GM12878 (cell line): ENCODE results near the gene IRX6. TPM values are rescaled to one million over a fixed set of nuclear protein-coding genes. Genes with fewer than 3 reads are reported as not detected.

ENCODE experiments used
- ATAC-seq: fragments of 200-7000 bp; cut with Tn5 transposase; 3 replicates; pipeline ENCODE4 v1.9.1; 2020; ENCODE audit warnings: mild to moderate bottlenecking, moderate library complexity
- BruUV-seq: library from RNA; stranded (reverse); fragments of 400-500 nt; replicated peaks from 2 replicates; lab custom pipeline; 2021; lab: Mats Ljungman, UMichigan
- CTCF ChIA-PET: fragments of 300-600 bp; sonication (Branson Sonifier 250); formaldehyde crosslinking; extraction: SDS; loops from one replicate; lab custom pipeline; 2021; ENCODE audit warnings: inconsistent platforms; lab: Yijun Ruan, JAX
- POLR2A ChIA-PET: fragments of 350-600 bp; formaldehyde crosslinking; extraction: SDS; loops from one replicate; lab custom pipeline; 2021; ENCODE audit warnings: inconsistent platforms; lab: Charles Lee
- RAD21 ChIA-PET: fragments of 300-600 bp; sonication (Branson Sonifier 250); formaldehyde crosslinking; loops from one replicate; lab custom pipeline; 2023; ENCODE audit warnings: antibody characterized with exemption; ENCODE audit not compliant: unreplicated experiment; lab: Charles Lee
- SMC1A ChIA-PET: fragments of 300-600 bp; sonication (Branson Sonifier 250); formaldehyde crosslinking; loops from one replicate; lab custom pipeline; 2023; ENCODE audit not compliant: unreplicated experiment, uncharacterized antibody; lab: Charles Lee
- DNase-seq: peaks from one replicate; pipeline ENCODE4 v3.0.0-alpha.2; 2011; ENCODE audit warnings: low read depth, low spot score
- FAIRE-seq: peaks from 3 replicates; lab custom pipeline; 2011; peaks lifted over from hg19 to GRCh38; lab: Jason Lieb, UNC
- H2AFZ ChIP-seq: 2 replicates; pipeline ENCODE4 v1.6.0; 2011; ENCODE audit warnings: low read depth, low read length, control low read depth; ENCODE audit not compliant: control insufficient read depth
- H3K27ac ChIP-seq: 2 replicates; pipeline ENCODE4 v1.5.1; 2011; ENCODE audit warnings: control low read depth; ENCODE audit not compliant: control insufficient read depth, insufficient read depth
- H3K27me3 ChIP-seq, 2 experiments: replicated peaks in 1 of 2; 2 replicates each; pipeline versions ENCODE4 v1.6.0 to v1.6.1; 2011; ENCODE audit warnings: low read length in 1 of 2; ENCODE audit not compliant: control insufficient read depth in 2 of 2, insufficient read depth in 2 of 2
- H3K36me3 ChIP-seq, 2 experiments: 2 replicates each; pipeline ENCODE4 v1.5.1; 2011; ENCODE audit warnings: low read length in 1 of 2; ENCODE audit not compliant: control insufficient read depth in 2 of 2, insufficient read depth in 2 of 2
- H3K4me1 ChIP-seq: 2 replicates; pipeline ENCODE4 v1.6.1; 2011; ENCODE audit warnings: mild to moderate bottlenecking, low read length, moderate library complexity, mixed read lengths; ENCODE audit not compliant: control insufficient read depth, insufficient read depth
- H3K4me2 ChIP-seq: 2 replicates; pipeline ENCODE4 v1.6.0; 2011; ENCODE audit warnings: control low read depth; ENCODE audit not compliant: control insufficient read depth, insufficient read depth
- H3K4me3 ChIP-seq: fragments of 200-600 bp; sonication (generic); 2 replicates; pipeline ENCODE4 v1.5.1; 2016
- H3K79me2 ChIP-seq: 2 replicates; pipeline ENCODE4 v1.6.0; 2011; ENCODE audit warnings: low read length; ENCODE audit not compliant: control insufficient read depth, insufficient read depth
- H3K9ac ChIP-seq: 2 replicates; pipeline ENCODE4 v1.8.0; 2011; ENCODE audit warnings: low read length, control low read depth, mixed read lengths; ENCODE audit not compliant: control insufficient read depth, insufficient read depth
- H3K9me3 ChIP-seq: replicated peaks from 3 replicates; pipeline ENCODE4 v1.5.1; 2011; ENCODE audit warnings: mild to moderate bottlenecking, low read length; ENCODE audit not compliant: control insufficient read depth, insufficient read depth
- H4K20me1 ChIP-seq: 2 replicates; pipeline ENCODE4 v1.6.0; 2011; ENCODE audit not compliant: control insufficient read depth, insufficient read depth
- CBFB ChIP-seq: IDR thresholded peaks from 2 replicates; pipeline ENCODE4 v1.6.1; 2016; ENCODE audit warnings: antibody characterized with exemption, low read depth
- CBX5 ChIP-seq: sonication (generic); IDR thresholded peaks from 2 replicates; pipeline ENCODE4 v1.6.1; 2016; ENCODE audit warnings: low read depth, moderate library complexity, mild to moderate bottlenecking, inconsistent platforms
- E2F4 ChIP-seq: IDR thresholded peaks from 2 replicates; pipeline ENCODE4 v1.6.1; 2012; ENCODE audit warnings: low read depth, low read length, improper control_type of control experiment
- EED ChIP-seq: sonication (generic); IDR thresholded peaks from 2 replicates; pipeline ENCODE4 v1.6.1; 2016; ENCODE audit warnings: antibody characterized with exemption, low read depth
- IRF5 ChIP-seq: fragments of 450-650 bp; IDR thresholded peaks from 2 replicates; pipeline ENCODE4 v1.6.1; 2017; ENCODE audit warnings: borderline replicate concordance
- JUNB ChIP-seq: IDR thresholded peaks from 2 replicates; pipeline ENCODE4 v1.6.1; 2016; ENCODE audit warnings: antibody characterized with exemption, mild to moderate bottlenecking
- JUND ChIP-seq: IDR thresholded peaks from 2 replicates; pipeline ENCODE4 v1.6.1; 2012; ENCODE audit warnings: low read depth, mild to moderate bottlenecking, low read length, improper control_type of control experiment, moderate library complexity
- MYC ChIP-seq: IDR thresholded peaks from 2 replicates; pipeline ENCODE4 v1.6.1; 2011; ENCODE audit warnings: mild to moderate bottlenecking, low read length, moderate library complexity, inconsistent platforms; ENCODE audit not compliant: insufficient read depth, insufficient replicate concordance, insufficient read length, severe bottlenecking
- PKNOX1 ChIP-seq: fragments of 450-650 bp; IDR thresholded peaks from 2 replicates; pipeline ENCODE4 v1.6.1; 2016; ENCODE audit warnings: mild to moderate bottlenecking
- SMARCA5 ChIP-seq: fragments of 450-650 bp; IDR thresholded peaks from 2 replicates; pipeline ENCODE4 v1.6.1; 2017; ENCODE audit warnings: mild to moderate bottlenecking
- SMC3 ChIP-seq: IDR thresholded peaks from 2 replicates; pipeline ENCODE4 v1.6.1; 2011; ENCODE audit warnings: low read length, improper control_type of control experiment, borderline replicate concordance
- SREBF2 ChIP-seq: IDR thresholded peaks from 2 replicates; pipeline ENCODE4 v1.6.1; 2012; ENCODE audit warnings: mild to moderate bottlenecking, low read length
- SUPT20H ChIP-seq: IDR thresholded peaks from 2 replicates; pipeline ENCODE4 v1.6.1; 2011; ENCODE audit warnings: low read depth, mild to moderate bottlenecking, low read length, moderate library complexity, borderline replicate concordance; ENCODE audit not compliant: control insufficient read depth
- TBL1XR1 ChIP-seq: IDR thresholded peaks from 2 replicates; pipeline ENCODE4 v1.6.1; 2012; ENCODE audit warnings: low read depth, low read length, improper control_type of control experiment
- ZNF622 ChIP-seq: fragments of 450-650 bp; IDR thresholded peaks from 2 replicates; pipeline ENCODE4 v1.6.1; 2017; ENCODE audit warnings: mild to moderate bottlenecking, inconsistent platforms
- WGBS: methylation state at CpG from one replicate; pipeline ENCODE4 v1.1.6; 2016; ENCODE audit warnings: low lambda C conversion rate; ENCODE audit not compliant: insufficient replicate concordance, insufficient coverage; ENCODE audit errors: missing lambda C conversion rate; 5-methylcytosine and 5-hydroxymethylcytosine counted together
- in situ Hi-C: fragments of 300-500 bp; cut with MboI; formaldehyde crosslinking; loops from 9 replicates; pipeline ENCODE4 v1.14.3; 2018; ENCODE audit warnings: mixed read lengths
- intact Hi-C: fragments of 100-400 bp; cut with micrococcal nuclease; formaldehyde crosslinking; loops from one replicate; pipeline ENCODE4 v1.14.2; 2022; ENCODE audit not compliant: unreplicated experiment
- polyA plus RNA-seq, 11 experiments: library from polyadenylated mRNA; depleted of rRNA in 4 of 11; unstranded in 6 of 11; stranded (reverse) in 5 of 11; fragments of >200 nt; fragmentation: Nextera tagmentation in 4 of 11; fragmentation: Illumina TruSeq in 1 of 11; extraction: Ambion mirVana in 4 of 11; extraction: Trizol in 1 of 11; gene quantifications; 1 replicate in 1 of 11; 2 replicates in 10 of 11; pipeline versions ENCODE4 v1.2.1 to v1.2.3, GENCODE V29; 2011 to 2016; ENCODE audit warnings: inconsistent platforms in 2 of 11, missing spikeins in 2 of 11, low read depth in 1 of 11
- total RNA-seq, 4 experiments: library from RNA; depleted of rRNA in 3 of 4; stranded (reverse); fragments of >200 nt in 3 of 4; fragmentation: Illumina TruSeq in 1 of 4; extraction: Trizol in 1 of 4; gene quantifications; 2 replicates each; pipeline versions ENCODE4 v1.2.1 to v1.2.3, GENCODE V29; 2013 to 2021
- TF ChIP-seq, protein P1 (sequence below): fragments of 450-650 bp; IDR thresholded peaks from 2 replicates; pipeline ENCODE4 v1.6.1; 2017; ENCODE audit warnings: mild to moderate bottlenecking, moderate library complexity
- TF ChIP-seq, protein P2 (sequence below): fragments of 450-650 bp; IDR thresholded peaks from 2 replicates; pipeline ENCODE4 v1.6.1; 2017; ENCODE audit warnings: low read depth, mild to moderate bottlenecking, moderate library complexity

IRX6 gene
- total and polyA plus RNA-seq, 10 of the 15 experiments (the other 5 are each of a cell fraction or from before 2014, with no cell fraction given): not detected

- H3K4me3 ChIP-seq: no peak overlapping the region
- no peaks in the 10 kb centered on the region for H4K20me1 ChIP-seq
- no peak overlapping the region for H3K27ac ChIP-seq
- CTCF ChIA-PET: no interaction called here
- no peaks in the 10 kb centered on the region for H3K79me2 ChIP-seq
- no peaks in the 10 kb centered on the region for H3K27me3 ChIP-seq
- no peak overlapping the region for H3K9ac ChIP-seq
- DNase-seq (no peak), ATAC-seq (no peak), FAIRE-seq (no peak)
- in situ Hi-C loops: no loop called here
- RAD21 ChIA-PET: no interaction called here
- POLR2A ChIA-PET: interaction anchor here (0.5 kb wide), 1 partner anchor 992 kb away, joined by 3 read pairs; no protein-coding TSS in a partner anchor
- 24% methylated on average over 3 of the region's 3 CpGs for WGBS
- H3K9me3 ChIP-seq: no peaks in the 10 kb centered on the region
- SMC1A ChIA-PET: no interaction called here
- H3K36me3 ChIP-seq: no peaks in the 10 kb centered on the region
- intact Hi-C loops: no loop called here
- no TSS peak for BruUV-seq
- H3K4me2 ChIP-seq: no peak overlapping the region
- H3K4me1 ChIP-seq: no peaks in the 10 kb centered on the region
- H2AFZ ChIP-seq: no peak overlapping the region
- no peak for TF ChIP-seq ZNF622
- TF ChIP-seq PKNOX1: no peak
- TF ChIP-seq JUND: no peak
- TF ChIP-seq, protein P1, sequence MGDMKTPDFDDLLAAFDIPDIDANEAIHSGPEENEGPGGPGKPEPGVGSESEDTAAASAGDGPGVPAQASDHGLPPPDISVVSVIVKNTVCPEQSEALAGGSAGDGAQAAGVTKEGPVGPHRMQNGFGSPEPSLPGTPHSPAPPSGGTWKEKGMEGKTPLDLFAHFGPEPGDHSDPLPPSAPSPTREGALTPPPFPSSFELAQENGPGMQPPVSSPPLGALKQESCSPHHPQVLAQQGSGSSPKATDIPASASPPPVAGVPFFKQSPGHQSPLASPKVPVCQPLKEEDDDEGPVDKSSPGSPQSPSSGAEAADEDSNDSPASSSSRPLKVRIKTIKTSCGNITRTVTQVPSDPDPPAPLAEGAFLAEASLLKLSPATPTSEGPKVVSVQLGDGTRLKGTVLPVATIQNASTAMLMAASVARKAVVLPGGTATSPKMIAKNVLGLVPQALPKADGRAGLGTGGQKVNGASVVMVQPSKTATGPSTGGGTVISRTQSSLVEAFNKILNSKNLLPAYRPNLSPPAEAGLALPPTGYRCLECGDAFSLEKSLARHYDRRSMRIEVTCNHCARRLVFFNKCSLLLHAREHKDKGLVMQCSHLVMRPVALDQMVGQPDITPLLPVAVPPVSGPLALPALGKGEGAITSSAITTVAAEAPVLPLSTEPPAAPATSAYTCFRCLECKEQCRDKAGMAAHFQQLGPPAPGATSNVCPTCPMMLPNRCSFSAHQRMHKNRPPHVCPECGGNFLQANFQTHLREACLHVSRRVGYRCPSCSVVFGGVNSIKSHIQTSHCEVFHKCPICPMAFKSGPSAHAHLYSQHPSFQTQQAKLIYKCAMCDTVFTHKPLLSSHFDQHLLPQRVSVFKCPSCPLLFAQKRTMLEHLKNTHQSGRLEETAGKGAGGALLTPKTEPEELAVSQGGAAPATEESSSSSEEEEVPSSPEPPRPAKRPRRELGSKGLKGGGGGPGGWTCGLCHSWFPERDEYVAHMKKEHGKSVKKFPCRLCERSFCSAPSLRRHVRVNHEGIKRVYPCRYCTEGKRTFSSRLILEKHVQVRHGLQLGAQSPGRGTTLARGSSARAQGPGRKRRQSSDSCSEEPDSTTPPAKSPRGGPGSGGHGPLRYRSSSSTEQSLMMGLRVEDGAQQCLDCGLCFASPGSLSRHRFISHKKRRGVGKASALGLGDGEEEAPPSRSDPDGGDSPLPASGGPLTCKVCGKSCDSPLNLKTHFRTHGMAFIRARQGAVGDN: no peak
- no peak for TF ChIP-seq E2F4
- no peak for TF ChIP-seq CBFB
- TF ChIP-seq SMC3: no peak
- TF ChIP-seq CBX5: no peak
- no peak for TF ChIP-seq SMARCA5
- TF ChIP-seq IRF5: no peak
- no peak for TF ChIP-seq SREBF2
- TF ChIP-seq TBL1XR1: no peak
- TF ChIP-seq JUNB: no peak
- TF ChIP-seq, protein P2, sequence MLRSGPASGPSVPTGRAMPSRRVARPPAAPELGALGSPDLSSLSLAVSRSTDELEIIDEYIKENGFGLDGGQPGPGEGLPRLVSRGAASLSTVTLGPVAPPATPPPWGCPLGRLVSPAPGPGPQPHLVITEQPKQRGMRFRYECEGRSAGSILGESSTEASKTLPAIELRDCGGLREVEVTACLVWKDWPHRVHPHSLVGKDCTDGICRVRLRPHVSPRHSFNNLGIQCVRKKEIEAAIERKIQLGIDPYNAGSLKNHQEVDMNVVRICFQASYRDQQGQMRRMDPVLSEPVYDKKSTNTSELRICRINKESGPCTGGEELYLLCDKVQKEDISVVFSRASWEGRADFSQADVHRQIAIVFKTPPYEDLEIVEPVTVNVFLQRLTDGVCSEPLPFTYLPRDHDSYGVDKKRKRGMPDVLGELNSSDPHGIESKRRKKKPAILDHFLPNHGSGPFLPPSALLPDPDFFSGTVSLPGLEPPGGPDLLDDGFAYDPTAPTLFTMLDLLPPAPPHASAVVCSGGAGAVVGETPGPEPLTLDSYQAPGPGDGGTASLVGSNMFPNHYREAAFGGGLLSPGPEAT: no peak
- TF ChIP-seq MYC: no peak
- no peak for TF ChIP-seq SUPT20H
- no peak for TF ChIP-seq EED
These were observed 27.9 kb downstream of the IRX6 start for GRCh38 chr16:55351936-55352335.
